CD14-positive monocyte (primary cell): ENCODE results near the gene ITPR1. TPM values are rescaled to one million over a fixed set of nuclear protein-coding genes. Genes with fewer than 3 reads are reported as not detected.

Experiments
- DNase-seq, 3 donors: peaks; one replicate each; pipeline ENCODE4 v3.0.0-alpha.2; 2011 to 2022
- H2AFZ ChIP-seq: 2 replicates; pipeline ENCODE4 v1.6.0; 2012; ENCODE audit warnings: mild to moderate bottlenecking, low read depth, low read length, inconsistent platforms; ENCODE audit not compliant: insufficient read depth, poor library complexity, severe bottlenecking
- H3K27ac ChIP-seq, 2 donors: 1 replicate in 1 of 2; 2 replicates in 1 of 2; pipeline ENCODE4 v1.5.1; 2012 to 2013; ENCODE audit warnings: low read length in 2 of 2, control low read depth in 1 of 2, inconsistent platforms in 1 of 2, low read depth in 1 of 2, mild to moderate bottlenecking in 1 of 2
- H3K27me3 ChIP-seq, 2 donors: one replicate each; pipeline versions ENCODE4 v1.6.0 to v1.6.1; 2011 to 2013; ENCODE audit warnings: low read length in 2 of 2; ENCODE audit not compliant: control insufficient read depth in 2 of 2, insufficient read depth in 2 of 2
- H3K36me3 ChIP-seq, 2 donors: replicated peaks in 1 of 2; 1 replicate in 1 of 2; 2 replicates in 1 of 2; pipeline versions ENCODE4 v1.5.1 to v1.6.1; 2012 to 2013; ENCODE audit warnings: low read length in 2 of 2, control low read depth in 1 of 2, inconsistent platforms in 1 of 2, mild to moderate bottlenecking in 1 of 2; ENCODE audit not compliant: insufficient read depth in 2 of 2, control insufficient read depth in 1 of 2
- H3K4me1 ChIP-seq, 2 donors: 1 replicate in 1 of 2; 2 replicates in 1 of 2; pipeline versions ENCODE4 v1.5.1 to v1.6.1; 2012 to 2013; ENCODE audit warnings: low read length in 2 of 2, control low read depth in 1 of 2, inconsistent platforms in 1 of 2, mild to moderate bottlenecking in 1 of 2, moderate library complexity in 1 of 2; ENCODE audit not compliant: insufficient read depth in 2 of 2, control insufficient read depth in 1 of 2
- H3K4me2 ChIP-seq: replicated peaks from 2 replicates; pipeline ENCODE3; 2012; ENCODE audit warnings: low read length, moderate library complexity, mild to moderate bottlenecking; ENCODE audit not compliant: poor library complexity, severe bottlenecking; ENCODE audit errors: extremely low read depth
- H3K4me3 ChIP-seq, 3 experiments: fragments of 200-600 bp in 1 of 3; sonication (generic) in 1 of 3; replicated peaks in 1 of 3; 1 replicate in 2 of 3; 2 replicates in 1 of 3; pipeline ENCODE4 v1.5.1; 2011 to 2013; ENCODE audit warnings: low read length in 3 of 3, mild to moderate bottlenecking in 3 of 3, control low read depth in 2 of 3, low read depth in 2 of 3, inconsistent platforms in 1 of 3, moderate library complexity in 1 of 3
- H3K79me2 ChIP-seq: 2 replicates; pipeline ENCODE4 v1.6.0; 2012; ENCODE audit warnings: mild to moderate bottlenecking, control low read depth, inconsistent platforms, low read length, moderate library complexity; ENCODE audit not compliant: insufficient read depth
- H3K9ac ChIP-seq: 2 replicates; pipeline ENCODE4 v1.6.0; 2017; ENCODE audit warnings: low read length, mild to moderate bottlenecking; ENCODE audit not compliant: insufficient read depth, poor library complexity, severe bottlenecking
- H3K9me3 ChIP-seq, 2 donors: replicated peaks in 1 of 2; 1 replicate in 1 of 2; 2 replicates in 1 of 2; pipeline versions ENCODE4 v1.5.1 to v1.6.1; 2012 to 2013; ENCODE audit warnings: low read length in 2 of 2, control low read depth in 1 of 2; ENCODE audit not compliant: control insufficient read depth in 1 of 2, insufficient read depth in 1 of 2
- H4K20me1 ChIP-seq: 2 replicates; pipeline ENCODE4 v1.6.0; 2012; ENCODE audit warnings: mild to moderate bottlenecking, low read length, control low read depth, moderate library complexity; ENCODE audit not compliant: insufficient read depth
- H3K27ac Mint-ChIP-seq, 7 donors: one replicate each; pipeline ENCODE4 v1.8.0; 2020; ENCODE audit warnings: mild to moderate bottlenecking in 7 of 7, mixed read lengths in 7 of 7, moderate library complexity in 6 of 7, inconsistent platforms in 2 of 7
- H3K27me3 Mint-ChIP-seq, 3 donors: one replicate each; pipeline ENCODE4 v1.8.0; 2021 to 2022; ENCODE audit warnings: low read depth in 3 of 3, mild to moderate bottlenecking in 3 of 3, mixed read lengths in 3 of 3, moderate library complexity in 3 of 3, inconsistent platforms in 1 of 3
- H3K36me3 Mint-ChIP-seq, 2 donors: one replicate each; pipeline ENCODE4 v1.8.0; 2020; ENCODE audit warnings: mixed read lengths in 2 of 2, inconsistent platforms in 1 of 2, mild to moderate bottlenecking in 1 of 2
- H3K4me1 Mint-ChIP-seq: one replicate; pipeline ENCODE4 v1.8.0; 2020; ENCODE audit warnings: mild to moderate bottlenecking, mixed read lengths
- H3K4me3 Mint-ChIP-seq, 2 donors: one replicate each; pipeline ENCODE4 v1.8.0; 2020; ENCODE audit warnings: mild to moderate bottlenecking in 2 of 2, mixed read lengths in 2 of 2, moderate library complexity in 1 of 2
- H3K9me3 Mint-ChIP-seq, 7 donors: one replicate each; pipeline ENCODE4 v1.8.0; 2020 to 2022; ENCODE audit warnings: mixed read lengths in 7 of 7, mild to moderate bottlenecking in 6 of 7, moderate library complexity in 6 of 7, inconsistent platforms in 2 of 7
- CTCF ChIP-seq: fragments of 200-600 bp; IDR thresholded peaks from one replicate; pipeline ENCODE4 v1.8.0; 2022; ENCODE audit warnings: antibody characterized with exemption, mild to moderate bottlenecking
- WGBS: methylation state at CpG from one replicate; pipeline ENCODE4 v1.1.5; 2013; ENCODE audit warnings: missing lambda C conversion rate; ENCODE audit not compliant: insufficient coverage; 5-methylcytosine and 5-hydroxymethylcytosine counted together
- intact Hi-C, 2 donors: fragments of 100-400 bp; cut with micrococcal nuclease; formaldehyde crosslinking; loops; one replicate each; pipeline versions ENCODE4 v1.15.0 to v1.15.1; 2023
- polyA plus RNA-seq, 3 donors: library from polyadenylated mRNA; depleted of rRNA in 1 of 3; unstranded in 2 of 3; stranded (reverse) in 1 of 3; fragments of 300-500 nt in 2 of 3; fragments of >200 nt in 1 of 3; fragmentation: Illumina TruSeq in 2 of 3; gene quantifications; 1 replicate in 2 of 3; 2 replicates in 1 of 3; pipeline ENCODE4 v1.2.3, GENCODE V29; 2012 to 2021

ITPR1 gene
- polyA plus RNA-seq, 3 donors = 3.2 to 21.1 (median 7.1) TPM

- TF ChIP-seq CTCF = no peak
- Histone ChIP-seq H3K4me3 (no peak overlapping the region), H3K36me3 (no peaks in the 10 kb centered on the region), H2AFZ (no peak overlapping the region), H3K9ac (no peak overlapping the region), H3K9me3 (peaks cover 0 to 10% of the 10 kb centered on the region in 2 donors), H3K4me1 (peaks cover 7 to 16% of the 10 kb centered on the region in 2 donors), H3K27me3 (no peaks in the 10 kb centered on the region), H3K4me2 (no peak overlapping the region), H4K20me1 (peaks cover 15% of the 10 kb centered on the region), H3K79me2 (peaks cover 69% of the 10 kb centered on the region), H3K27ac (no peak overlapping the region)
- H3K4me1 Mint-ChIP-seq = peaks cover 20% of the 10 kb centered on the region
- intact Hi-C loops = no loop called here
- H3K36me3 Mint-ChIP-seq = peaks cover 23% of the 10 kb centered on the region in 2 donors
- H3K27ac Mint-ChIP-seq = no peak overlapping the region
- H3K27me3 Mint-ChIP-seq = no peaks in the 10 kb centered on the region
- no peak for DNase-seq
- no CpG with 5 or more reads among the region's 4 CpGs for WGBS
- no peak overlapping the region for H3K4me3 Mint-ChIP-seq
- H3K9me3 Mint-ChIP-seq = peaks cover 3 to 16% (median 5%) of the 10 kb centered on the region in 7 donors
Measured at GRCh38 chr3:4540267-4540666, 47.1 kb downstream of the ITPR1 start.

GRCh38 chr3:4543110-4543509 is 50.0 kb downstream of the ITPR1 start:
- intact Hi-C loops = no loop called here
- Histone ChIP-seq H3K4me2 (no peak overlapping the region), H3K9ac (no peak overlapping the region), H3K4me3 (no peak overlapping the region), H2AFZ (no peak overlapping the region), H3K27me3 (no peaks in the 10 kb centered on the region), H3K36me3 (no peaks in the 10 kb centered on the region), H4K20me1 (peaks cover 15% of the 10 kb centered on the region), H3K27ac (no peak overlapping the region), H3K9me3 (peaks cover 0 to 10% of the 10 kb centered on the region in 2 donors), H3K4me1 (peaks cover 32 to 43% of the 10 kb centered on the region in 2 donors), H3K79me2 (peaks cover 68% of the 10 kb centered on the region)
- WGBS = 60% methylated on average over 1 of the region's 2 CpGs
- DNase-seq = no peak
- Mint-ChIP-seq H3K9me3 (peaks cover under 1 to 13% (median 5%) of the 10 kb centered on the region in 7 donors), H3K27ac (peak overlapping the region in 2 of 7 donors; percentile 74 to 79), H3K4me3 (no peak overlapping the region), H3K27me3 (no peaks in the 10 kb centered on the region), H3K4me1 (peaks cover 33% of the 10 kb centered on the region), H3K36me3 (peaks cover 7 to 11% of the 10 kb centered on the region in 2 donors)
- TF ChIP-seq CTCF = no peak
